A549 (cell line): Measurements from ENCODE around the gene TMEM117. TPM values are rescaled to one million over a fixed set of nuclear protein-coding genes. Genes with fewer than 3 reads are reported as not detected.

Experiments
- ATAC-seq, 2 experiments: fragments of 200-7000 bp in 1 of 2; fragments of >200 bp in 1 of 2; cut with Nextera tagmentation in 1 of 2; cut with Tn5 transposase in 1 of 2; 3 replicates each; pipeline versions ENCODE4 v1.8.0 to v1.9.1; 2018 to 2020; ENCODE audit warnings: mild to moderate bottlenecking in 1 of 2, moderate library complexity in 1 of 2
- CTCF ChIA-PET: fragments of 300-600 bp; sonication (Branson Sonifier 250); formaldehyde crosslinking; extraction: SDS; loops from one replicate; lab custom pipeline; 2021; ENCODE audit warnings: antibody characterized with exemption, inconsistent platforms; lab: Yijun Ruan, JAX
- POLR2A ChIA-PET: fragments of 350-600 bp; formaldehyde crosslinking; extraction: SDS; loops from one replicate; lab custom pipeline; 2021; ENCODE audit warnings: antibody characterized with exemption, inconsistent platforms; lab: Yijun Ruan, JAX
- DNase-seq, 2 experiments: peaks; one replicate each; pipeline versions ENCODE4 v3.0.0 to v3.0.0-alpha.2; 2011 to 2016; ENCODE audit warnings: low read depth in 1 of 2, low spot score in 1 of 2
- FAIRE-seq: peaks from 2 replicates; lab custom pipeline; 2011; peaks lifted over from hg19 to GRCh38; lab: Jason Lieb, UNC
- H3K27ac ChIP-seq, 2 experiments: fragments of >200 bp; sonication (Bioruptor Twin); formaldehyde crosslinking; 3 replicates each; pipeline ENCODE4 v1.5.1; 2016 to 2017
- H3K4me1 ChIP-seq: fragments of >200 bp; sonication (Bioruptor Twin); formaldehyde crosslinking; 3 replicates; pipeline ENCODE4 v1.6.1; 2016
- H3K4me2 ChIP-seq: fragments of >200 bp; sonication (Bioruptor Twin); formaldehyde crosslinking; 3 replicates; pipeline ENCODE4 v1.6.1; 2016
- H3K4me3 ChIP-seq: fragments of >200 bp; sonication (Bioruptor Twin); formaldehyde crosslinking; 3 replicates; pipeline ENCODE4 v1.5.1; 2016
- H3K9me3 ChIP-seq: fragments of >200 bp; sonication (Bioruptor Twin); formaldehyde crosslinking; 3 replicates; pipeline ENCODE4 v1.6.1; 2016
- CBX2 ChIP-seq: fragments of 200-600 bp; sonication (generic); IDR thresholded peaks from 2 replicates; pipeline ENCODE4 v1.6.1; 2016; ENCODE audit warnings: low read depth, mild to moderate bottlenecking, borderline replicate concordance
- CEBPB ChIP-seq, 2 experiments: fragments of >200 bp in 1 of 2; sonication (Bioruptor Twin) in 1 of 2; formaldehyde crosslinking in 1 of 2; IDR thresholded peaks; 2 replicates each; pipeline ENCODE4 v1.6.1; 2012 to 2016
- CHD4 ChIP-seq: fragments of 200-600 bp; sonication (generic); IDR thresholded peaks from 2 replicates; pipeline ENCODE4 v1.6.1; 2016; ENCODE audit warnings: antibody characterized with exemption, mild to moderate bottlenecking, borderline replicate concordance
- EHMT2 ChIP-seq: fragments of 200-600 bp; sonication (generic); IDR thresholded peaks from 2 replicates; pipeline ENCODE4 v1.6.1; 2016; ENCODE audit warnings: antibody characterized with exemption, low read depth, mild to moderate bottlenecking, moderate library complexity
- EP300 ChIP-seq, 2 experiments: fragments of >200 bp; sonication (Bioruptor Twin); formaldehyde crosslinking; IDR thresholded peaks; 2 replicates in 1 of 2; 3 replicates in 1 of 2; pipeline ENCODE4 v1.6.1; 2016 to 2017
- FOSB ChIP-seq: fragments of 250-450 bp; sonication (Bioruptor Pico); IDR thresholded peaks from 2 replicates; pipeline ENCODE4 v1.5.0; 2020; ENCODE audit warnings: mild to moderate bottlenecking, moderate library complexity
- FOSL2 ChIP-seq, 2 experiments: fragments of 450-650 bp in 1 of 2; fragments of >200 bp in 1 of 2; sonication (Bioruptor Twin) in 1 of 2; formaldehyde crosslinking; IDR thresholded peaks; 2 replicates each; pipeline versions ENCODE4 v1.5.0 to v1.6.1; 2016 to 2020; ENCODE audit warnings: mild to moderate bottlenecking in 1 of 2, moderate library complexity in 1 of 2
- HES2 ChIP-seq: fragments of >200 bp; sonication (Bioruptor Twin); formaldehyde crosslinking; IDR thresholded peaks from 2 replicates; pipeline ENCODE4 v1.6.1; 2016
- HEYL ChIP-seq: fragments of 250-450 bp; sonication (Bioruptor Pico); IDR thresholded peaks from 2 replicates; pipeline ENCODE4 v1.8.0; 2021; ENCODE audit warnings: mild to moderate bottlenecking, moderate library complexity
- HOXA7 ChIP-seq: fragments of 250-450 bp; sonication (Bioruptor Pico); IDR thresholded peaks from 2 replicates; pipeline ENCODE4 v1.5.0; 2020; ENCODE audit warnings: mild to moderate bottlenecking, moderate library complexity
- HOXB5 ChIP-seq: fragments of 250-450 bp; sonication (Bioruptor Pico); IDR thresholded peaks from 2 replicates; pipeline ENCODE4 v1.5.0; 2020; ENCODE audit warnings: mild to moderate bottlenecking, moderate library complexity
- JUN ChIP-seq, 2 experiments: fragments of >200 bp; sonication (Bioruptor Twin); formaldehyde crosslinking; IDR thresholded peaks; 2 replicates in 1 of 2; 3 replicates in 1 of 2; pipeline ENCODE4 v1.6.1; 2016 to 2017
- KDM1A ChIP-seq: fragments of 200-600 bp; sonication (generic); IDR thresholded peaks from 2 replicates; pipeline ENCODE4 v1.6.1; 2016; ENCODE audit warnings: low read depth, mild to moderate bottlenecking
- MAFK ChIP-seq: fragments of 450-650 bp; IDR thresholded peaks from 2 replicates; pipeline ENCODE4 v1.6.1; 2014; ENCODE audit not compliant: partially characterized antibody
- MAX ChIP-seq: IDR thresholded peaks from 2 replicates; pipeline ENCODE4 v1.6.1; 2012
- MAZ ChIP-seq: fragments of 150-350 bp; IDR thresholded peaks from 2 replicates; pipeline ENCODE4 v1.6.1; 2014; ENCODE audit warnings: antibody characterized with exemption, low read depth, low read length, borderline replicate concordance
- NPAS2 ChIP-seq: fragments of 250-450 bp; sonication (Bioruptor Pico); IDR thresholded peaks from 2 replicates; pipeline ENCODE4 v1.8.0; 2022; ENCODE audit warnings: mild to moderate bottlenecking, moderate library complexity, borderline replicate concordance
- RAD21 ChIP-seq, 2 experiments: fragments of >200 bp in 1 of 2; sonication (Bioruptor Twin) in 1 of 2; formaldehyde crosslinking in 1 of 2; IDR thresholded peaks in 1 of 2; conservative IDR thresholded peaks in 1 of 2; 2 replicates in 1 of 2; 3 replicates in 1 of 2; pipeline ENCODE4 v1.6.1; 2012 to 2018; ENCODE audit warnings: inconsistent platforms in 1 of 2
- RARB ChIP-seq: fragments of 250-450 bp; sonication (Bioruptor Pico); IDR thresholded peaks from 2 replicates; pipeline ENCODE4 v1.8.0; 2021; ENCODE audit warnings: mild to moderate bottlenecking, moderate library complexity
- SMC3 ChIP-seq: fragments of >200 bp; sonication (Bioruptor Twin); formaldehyde crosslinking; IDR thresholded peaks from 3 replicates; pipeline ENCODE4 v1.6.1; 2018; ENCODE audit warnings: inconsistent platforms
- SREBF2 ChIP-seq: fragments of 450-650 bp; IDR thresholded peaks from 2 replicates; pipeline ENCODE4 v1.6.1; 2014; ENCODE audit warnings: mild to moderate bottlenecking, moderate library complexity
- TP53 ChIP-seq: fragments of 250-450 bp; sonication (Bioruptor Pico); IDR thresholded peaks from 2 replicates; pipeline ENCODE4 v1.5.0; 2021; ENCODE audit warnings: mild to moderate bottlenecking, moderate library complexity
- ZC3H11A ChIP-seq: fragments of 450-650 bp; IDR thresholded peaks from 2 replicates; pipeline ENCODE4 v1.6.1; 2014; ENCODE audit warnings: antibody characterized with exemption, mild to moderate bottlenecking
- ZFP36 ChIP-seq: fragments of 450-650 bp; IDR thresholded peaks from 2 replicates; pipeline ENCODE4 v1.6.1; 2014; ENCODE audit warnings: borderline replicate concordance; ENCODE audit not compliant: partially characterized antibody
- WGBS: methylation state at CpG from one replicate; pipeline ENCODE4 v1.1.6; 2017; ENCODE audit errors: missing lambda C conversion rate; 5-methylcytosine and 5-hydroxymethylcytosine counted together
- polyA plus RNA-seq, 4 experiments: library from polyadenylated mRNA; depleted of rRNA in 3 of 4; stranded (reverse); fragments of >200 nt; fragmentation: RNase III in 1 of 4; extraction: RNeasy Plus Mini Kit Qiagen cat#74134 plus additional on column Dnase treatment in 1 of 4; gene quantifications; 2 replicates in 3 of 4; 3 replicates in 1 of 4; pipeline ENCODE4 v1.2.3, GENCODE V29; 2011 to 2017
- TF ChIP-seq, protein P1 (sequence below): IDR thresholded peaks from 2 replicates; pipeline ENCODE4 v1.6.1; 2012
- TF ChIP-seq, protein P2 (sequence below): IDR thresholded peaks from 2 replicates; pipeline ENCODE4 v1.6.1; 2012; ENCODE audit warnings: low read depth, borderline replicate concordance

The TMEM117 gene
- polyA plus RNA-seq, 2 of the 4 experiments (the other 2 are of a cell fraction): 2.1 to 4.6 TPM

DNA sequence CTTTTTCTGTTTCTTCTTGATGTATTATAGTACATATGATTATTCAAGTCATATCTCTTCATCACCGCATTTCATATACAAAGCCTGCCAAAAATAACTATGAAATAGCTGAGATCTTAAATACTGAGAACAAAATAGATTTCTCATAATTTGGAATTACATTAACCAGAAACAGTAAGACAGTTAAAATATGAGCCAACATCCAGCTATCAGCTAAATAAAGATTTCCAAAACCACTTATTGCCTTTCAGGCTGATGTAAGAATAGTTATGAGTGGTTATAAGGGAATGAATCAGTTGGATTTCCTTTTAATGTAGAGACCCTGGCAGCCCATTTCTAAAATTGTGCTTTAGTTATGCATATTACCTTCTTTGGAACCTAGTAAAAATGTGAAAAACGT, 47.4 kb downstream of the TMEM117 start:
- no peak for DNase-seq
- no peak overlapping the region for H3K4me2 ChIP-seq
- H3K27ac ChIP-seq: no peak overlapping the region
- 50% methylated on average over 2 of the region's 2 CpGs for WGBS
- TF ChIP-seq HOXB5 (CRISPR knock-in tag) (no peak), JUN (IDR thresholded peaks at IDR 0.05) (no peak), FOSB (no peak), MAFK (no peak), NPAS2 (no peak), EP300 (IDR thresholded peaks at IDR 0.05) (no peak), EHMT2 (no peak), MAX (no peak), ZFP36 (no peak), FOSL2 (IDR thresholded peaks at IDR 0.05) (no peak), FOSL2 (CRISPR knock-in tag; IDR thresholded peaks at IDR 0.05) (no peak), ZC3H11A (no peak)
- POLR2A ChIA-PET: interaction anchor here (2.0 kb wide), 1 partner anchor 77 kb away, joined by 20 read pairs; the partner anchor contains the start of gene TWF1
- no peaks in the 10 kb centered on the region for H3K9me3 ChIP-seq
- no peak overlapping the region for H3K4me3 ChIP-seq
- FAIRE-seq: no peak
- ATAC-seq: no peak
- CTCF ChIA-PET: interaction anchor here (0.9 to 3.7 kb wide), 26 partner anchors 9 to 438 kb away, joined by 3 to 60 read pairs (median 6); partner anchors contain the start of genes IRAK4, PUS7L, TMEM117 and TWF1
- H3K4me1 ChIP-seq: no peaks in the 10 kb centered on the region

DNA sequence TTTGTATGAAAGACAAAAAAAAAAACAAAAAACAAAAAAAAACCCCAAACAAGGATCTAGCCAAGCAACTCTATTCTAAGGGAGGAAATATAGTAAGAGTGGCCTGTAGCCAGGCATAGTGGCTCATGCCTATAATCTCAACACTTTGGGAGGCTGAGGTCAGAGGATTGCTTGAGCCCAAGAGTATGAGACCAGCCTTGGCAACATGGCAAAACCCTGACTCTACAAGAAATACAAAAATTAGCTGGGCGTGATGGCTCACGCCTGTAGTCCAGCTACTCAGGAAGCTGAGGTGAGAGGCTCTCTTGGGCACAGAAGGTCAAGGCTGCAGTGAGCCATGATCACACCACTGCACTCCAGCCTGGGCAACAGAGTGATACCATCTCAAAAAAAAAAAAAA, 47.9 kb downstream of the TMEM117 start:
- FAIRE-seq: no peak
- no peak overlapping the region for H3K4me2 ChIP-seq
- POLR2A ChIA-PET: no interaction called here
- H3K4me1 ChIP-seq: no peaks in the 10 kb centered on the region
- no peak for DNase-seq
- no peak for ATAC-seq
- no peak overlapping the region for H3K27ac ChIP-seq
- WGBS: 89% methylated on average over 2 of the region's 2 CpGs
- CTCF ChIA-PET: interaction anchor here (0.6 to 3.7 kb wide), 8 partner anchors 49 to 439 kb away, joined by 3 to 60 read pairs (median 8); partner anchors contain the start of genes IRAK4, PUS7L and TMEM117
- H3K4me3 ChIP-seq: no peak overlapping the region
- no peaks in the 10 kb centered on the region for H3K9me3 ChIP-seq
- TF ChIP-seq HOXA7 (no peak), CBX2 (no peak), SREBF2 (no peak), SMC3 (no peak), RAD21 (conservative IDR thresholded peaks at IDR 0.05 in 1 of 2, IDR thresholded peaks at IDR 0.05 in 1 of 2) (no peak), TP53 (CRISPR knock-in tag) (no peak), HEYL (CRISPR knock-in tag) (no peak), MAZ (no peak), MAX (no peak), RARB (CRISPR knock-in tag) (no peak), ZFP36 (no peak), CEBPB (IDR thresholded peaks at IDR 0.05) (no peak), EHMT2 (no peak), CHD4 (no peak), NPAS2 (no peak)

DNA sequence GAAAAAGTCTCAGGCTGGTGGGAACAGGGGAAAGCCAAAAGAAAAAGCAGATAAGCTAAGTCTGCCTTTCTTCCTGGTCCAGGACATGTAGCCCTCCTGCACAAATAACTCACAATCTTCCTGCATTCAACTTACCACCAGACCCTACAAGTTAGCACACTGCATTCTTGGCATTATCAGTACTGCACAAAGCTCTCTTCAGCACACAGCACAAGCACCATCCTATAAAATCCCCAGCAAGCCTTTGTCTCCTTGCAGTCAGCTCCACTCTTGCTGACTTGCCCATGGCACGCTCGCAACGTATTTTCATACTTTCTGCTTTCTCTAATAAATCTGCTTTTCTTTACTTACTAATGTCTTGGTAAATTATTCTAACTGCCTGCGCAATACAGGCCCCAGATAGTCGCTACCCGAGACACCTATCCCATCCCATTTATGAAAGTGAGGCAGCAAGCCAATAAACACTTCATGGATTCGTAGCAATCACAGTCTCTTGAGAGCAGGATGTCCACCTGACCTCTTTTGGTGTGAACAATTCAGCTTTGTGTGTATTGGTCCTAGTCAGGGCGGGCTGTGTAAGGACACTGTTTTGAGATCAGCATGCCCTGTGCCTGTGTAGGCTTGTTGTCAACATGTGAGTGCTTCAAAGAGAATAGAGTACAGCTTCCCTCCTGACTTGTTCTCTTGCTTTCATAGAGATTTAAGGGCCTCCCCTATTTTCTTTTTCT, 49.0 kb downstream of the TMEM117 start:
- Histone ChIP-seq H3K27ac (no peak overlapping the region), H3K4me1 (no peaks in the 10 kb centered on the region), H3K4me2 (no peak overlapping the region), H3K9me3 (no peaks in the 10 kb centered on the region), H3K4me3 (no peak overlapping the region)
- POLR2A ChIA-PET: no interaction called here
- no peak for ATAC-seq
- no peak for DNase-seq
- TF ChIP-seq KDM1A (no peak), HES2 (no peak), MAZ (no peak), CBX2 (no peak), TP53 (CRISPR knock-in tag) (no peak)
- TF ChIP-seq, protein P1, sequence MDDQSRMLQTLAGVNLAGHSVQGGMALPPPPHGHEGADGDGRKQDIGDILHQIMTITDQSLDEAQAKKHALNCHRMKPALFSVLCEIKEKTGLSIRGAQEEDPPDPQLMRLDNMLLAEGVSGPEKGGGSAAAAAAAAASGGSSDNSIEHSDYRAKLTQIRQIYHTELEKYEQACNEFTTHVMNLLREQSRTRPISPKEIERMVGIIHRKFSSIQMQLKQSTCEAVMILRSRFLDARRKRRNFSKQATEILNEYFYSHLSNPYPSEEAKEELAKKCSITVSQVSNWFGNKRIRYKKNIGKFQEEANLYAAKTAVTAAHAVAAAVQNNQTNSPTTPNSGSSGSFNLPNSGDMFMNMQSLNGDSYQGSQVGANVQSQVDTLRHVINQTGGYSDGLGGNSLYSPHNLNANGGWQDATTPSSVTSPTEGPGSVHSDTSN: no peak
- TF ChIP-seq, protein P2, sequence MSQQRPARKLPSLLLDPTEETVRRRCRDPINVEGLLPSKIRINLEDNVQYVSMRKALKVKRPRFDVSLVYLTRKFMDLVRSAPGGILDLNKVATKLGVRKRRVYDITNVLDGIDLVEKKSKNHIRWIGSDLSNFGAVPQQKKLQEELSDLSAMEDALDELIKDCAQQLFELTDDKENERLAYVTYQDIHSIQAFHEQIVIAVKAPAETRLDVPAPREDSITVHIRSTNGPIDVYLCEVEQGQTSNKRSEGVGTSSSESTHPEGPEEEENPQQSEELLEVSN: no peak
- FAIRE-seq: no peak
- CTCF ChIA-PET: interaction anchor here (0.6 to 3.7 kb wide), 3 partner anchors 100 to 109 kb away, joined by 3 to 60 read pairs (median 4); no protein-coding TSS in a partner anchor
- WGBS: 83% methylated on average over 8 of the region's 8 CpGs
